ENCODE data around the gene SERPINE1.
"Not testable (repeated sequence)": the region's sequence is repeated elsewhere in the genome, so short reads cannot be mapped to it uniquely, and the experiment has no call there.

The SERPINE1 gene

DNA sequence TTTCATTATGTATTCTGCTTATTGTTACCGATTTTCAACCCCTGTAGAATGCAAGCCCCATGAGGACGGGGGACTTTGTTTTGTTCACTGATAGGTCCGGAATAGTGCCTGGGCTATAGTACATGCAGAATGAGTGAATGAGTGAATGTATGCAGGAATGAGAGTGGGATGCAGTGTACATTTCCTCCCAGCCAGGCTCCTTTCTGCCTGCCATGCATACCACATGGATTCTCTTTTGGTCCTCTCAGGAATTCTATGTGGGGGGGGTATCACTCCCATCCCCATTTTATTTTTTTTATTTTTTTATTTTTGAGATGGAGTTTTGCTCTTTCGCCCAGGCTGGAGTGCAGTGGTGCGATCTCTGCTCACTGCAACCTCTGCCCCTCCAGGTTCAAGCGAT is 24.9 kb upstream of the SERPINE1 start:
- DNase-seq = no peak

DNA sequence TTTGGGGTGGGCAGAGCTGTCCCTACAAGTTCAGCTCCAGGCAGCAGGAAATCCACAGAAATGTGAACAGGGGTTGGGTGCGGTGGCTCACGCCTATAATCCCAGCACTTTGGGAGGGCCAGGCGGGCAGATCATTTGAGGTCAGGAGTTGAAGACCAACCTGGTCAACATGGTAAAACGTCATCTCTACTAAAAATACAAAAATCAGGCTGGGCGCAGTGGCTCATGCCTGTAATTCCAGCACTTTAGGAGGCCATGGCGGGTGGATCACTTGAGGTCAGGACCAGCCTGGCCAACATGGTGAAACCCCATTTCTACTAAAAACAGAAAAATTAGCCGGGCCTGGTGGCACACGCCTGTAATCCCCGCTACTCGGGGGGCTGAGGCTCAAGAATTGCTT is 23.2 kb upstream of the SERPINE1 start:
- DNase-seq = not testable (repeated sequence)

DNA sequence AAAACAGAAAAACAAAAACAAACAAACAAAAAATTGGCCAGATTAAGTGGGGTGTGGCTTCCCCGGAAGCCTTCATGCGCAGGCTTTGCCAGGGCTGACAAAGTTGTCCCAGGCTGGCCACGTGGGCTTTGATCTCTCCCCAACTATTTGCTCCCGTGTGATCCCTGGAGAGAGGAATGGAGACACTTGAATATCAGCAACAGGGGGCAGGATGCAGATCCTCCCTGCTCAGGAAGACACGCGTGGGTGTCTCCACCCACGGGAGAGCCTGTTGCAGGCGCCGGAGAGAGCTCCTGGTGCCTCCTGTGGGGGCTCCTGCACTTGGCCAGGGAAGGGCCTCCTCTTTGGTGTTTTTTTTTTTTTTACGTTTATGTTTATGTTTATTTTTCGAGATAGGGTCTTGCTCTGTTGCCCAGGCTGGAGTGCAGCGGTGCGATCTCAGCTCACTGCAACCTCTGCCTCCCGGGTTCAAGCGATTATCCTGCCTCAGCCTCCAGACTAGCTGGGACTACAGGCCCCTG is 22.7 kb upstream of the SERPINE1 start:
- DNase-seq = no peak

DNA sequence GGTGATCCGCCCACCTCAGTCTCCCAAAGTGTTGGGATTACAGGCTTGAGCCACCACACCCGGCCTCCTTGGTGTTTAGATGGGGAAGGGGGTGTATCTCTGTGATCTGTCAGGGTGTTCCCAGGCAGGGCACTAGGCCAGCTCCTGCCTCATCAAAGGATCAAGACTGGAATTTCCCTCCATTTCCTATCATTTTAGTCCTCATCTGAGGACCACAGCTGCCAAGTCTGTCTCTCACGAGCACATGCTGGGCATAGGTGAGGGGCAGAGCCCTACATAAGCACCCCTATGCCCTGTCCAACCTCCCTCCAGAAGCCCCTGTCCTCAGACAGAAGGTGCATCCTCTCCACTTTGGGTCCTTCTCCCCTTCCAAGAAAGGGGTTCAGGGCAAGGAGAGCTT is 22.1 kb upstream of the SERPINE1 start:
- DNase-seq = no peak

DNA sequence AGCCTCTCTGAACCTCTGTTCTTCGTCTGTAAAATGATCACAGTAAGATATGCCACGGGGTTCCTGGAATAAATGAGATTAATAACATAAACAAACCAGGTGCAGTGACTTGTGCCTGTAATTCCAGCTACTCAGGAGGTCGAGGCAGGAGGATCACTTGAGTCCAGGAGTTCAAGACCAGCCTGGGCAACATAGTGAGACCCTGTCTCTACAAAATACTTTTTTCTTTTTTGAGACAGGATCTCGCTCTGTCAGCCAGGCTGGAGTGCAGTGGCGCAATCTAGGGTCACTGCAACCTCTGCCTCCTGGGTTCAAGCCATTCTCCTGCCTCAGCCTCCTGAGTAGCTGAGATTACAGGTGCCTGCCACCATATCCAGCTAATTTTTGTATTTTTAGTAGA is 21.7 kb upstream of the SERPINE1 start:
- DNase-seq = not testable (repeated sequence)

DNA sequence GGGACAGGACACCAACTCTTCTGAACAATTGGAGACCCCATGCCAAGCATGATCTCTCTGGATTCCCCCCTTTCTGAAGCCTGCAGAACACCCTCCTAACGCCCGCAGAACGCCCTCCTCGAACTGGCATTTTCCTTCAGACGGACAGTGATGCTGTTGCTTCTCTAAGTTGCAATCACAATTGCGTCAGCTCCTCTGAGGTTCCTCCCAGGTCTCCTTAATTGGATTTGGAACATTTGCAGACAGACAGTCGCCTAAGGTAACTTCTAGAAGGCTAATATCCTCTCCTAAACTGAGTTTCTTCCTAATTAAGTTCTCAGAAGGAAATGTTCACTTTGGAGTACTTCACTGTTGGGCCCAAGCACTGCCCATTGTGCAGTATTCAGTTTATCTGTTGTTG is 20.5 kb upstream of the SERPINE1 start:
- DNase-seq = no peak

DNA sequence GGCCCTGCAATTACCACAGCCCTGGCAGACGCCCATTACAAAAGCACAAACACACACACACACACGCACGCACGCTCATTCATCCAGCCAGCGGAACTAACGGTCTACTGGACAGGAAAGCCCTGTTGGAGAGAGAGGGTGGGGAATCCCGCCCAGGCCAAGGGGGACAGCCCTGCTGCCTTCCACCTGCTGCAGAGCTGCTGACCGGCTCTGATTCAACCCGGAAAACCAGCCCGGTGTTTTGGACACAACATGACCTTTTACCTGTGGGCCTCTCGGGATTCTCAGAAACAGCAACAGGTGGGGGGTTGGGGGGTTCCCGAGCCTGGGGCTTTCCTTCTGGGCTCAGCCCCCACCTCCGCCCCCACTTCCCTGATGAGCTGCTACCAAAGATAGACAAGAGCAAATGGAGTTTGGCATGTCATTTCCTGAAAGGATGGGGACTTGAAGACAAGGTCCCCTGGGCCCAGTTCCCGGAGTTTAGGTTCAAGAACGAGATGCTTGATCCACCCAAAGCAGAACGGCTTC is 18.5 kb upstream of the SERPINE1 start:
- DNase-seq = no peak

DNA sequence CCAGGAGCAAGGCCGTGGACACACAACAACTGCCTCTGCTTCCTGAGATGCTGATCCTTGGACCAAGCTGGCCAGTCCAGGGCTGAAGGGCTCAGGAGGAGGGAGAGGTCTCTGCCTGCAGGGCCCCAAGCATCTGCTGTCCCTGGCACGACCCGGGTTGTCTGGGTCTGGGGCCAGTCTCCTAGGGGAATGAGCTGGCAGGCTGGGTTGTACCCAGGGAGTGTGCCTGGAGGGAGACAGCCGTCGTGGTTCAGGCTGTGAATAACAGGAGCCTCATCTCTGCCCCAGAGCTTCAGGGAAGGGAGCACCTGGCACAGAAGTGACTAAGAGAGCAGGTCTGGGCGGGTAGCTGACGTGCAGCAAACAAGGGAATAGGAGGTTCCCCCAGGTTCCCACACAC is 17.9 kb upstream of the SERPINE1 start:
- no peak for DNase-seq

DNA sequence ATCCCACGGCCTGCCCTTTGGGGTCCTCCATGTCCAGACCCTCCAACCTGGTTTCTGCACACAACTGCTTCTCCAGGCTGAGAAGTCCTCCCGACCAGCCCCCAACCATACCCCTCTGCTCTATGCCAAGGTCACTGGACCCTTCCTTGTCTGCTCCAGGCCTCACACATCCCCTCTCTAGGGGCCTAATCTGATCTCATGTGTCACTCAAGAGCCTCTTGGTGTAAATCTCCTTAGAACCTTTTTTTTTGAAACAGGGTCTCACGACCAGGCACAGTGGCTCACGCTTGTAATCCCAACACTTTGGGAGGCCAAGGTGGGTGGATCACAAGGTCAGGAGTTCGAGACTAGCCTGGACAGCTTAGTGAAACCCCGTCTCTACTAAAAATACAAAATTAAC is 17.5 kb upstream of the SERPINE1 start:
- DNase-seq = no peak

DNA sequence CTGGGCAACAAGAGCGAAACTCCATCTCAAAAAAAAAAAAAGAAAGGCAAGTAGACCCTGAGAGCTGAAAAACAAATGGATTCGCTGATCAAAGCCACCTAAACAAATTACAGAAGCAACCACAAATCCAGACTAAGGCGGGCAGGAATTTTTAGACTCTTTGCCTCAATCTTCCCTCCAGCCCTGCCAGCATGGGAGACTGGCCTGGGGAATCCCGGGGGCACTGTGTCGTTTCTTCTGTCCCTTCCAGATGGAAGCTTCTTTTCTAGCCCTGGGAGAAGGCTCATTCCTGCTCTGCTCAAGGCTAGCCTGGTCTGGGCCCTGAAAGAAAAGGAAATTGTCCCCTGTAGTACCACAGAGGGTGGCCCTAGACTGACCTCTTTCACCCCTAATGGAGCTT is 15.6 kb upstream of the SERPINE1 start:
- DNase-seq = no peak

DNA sequence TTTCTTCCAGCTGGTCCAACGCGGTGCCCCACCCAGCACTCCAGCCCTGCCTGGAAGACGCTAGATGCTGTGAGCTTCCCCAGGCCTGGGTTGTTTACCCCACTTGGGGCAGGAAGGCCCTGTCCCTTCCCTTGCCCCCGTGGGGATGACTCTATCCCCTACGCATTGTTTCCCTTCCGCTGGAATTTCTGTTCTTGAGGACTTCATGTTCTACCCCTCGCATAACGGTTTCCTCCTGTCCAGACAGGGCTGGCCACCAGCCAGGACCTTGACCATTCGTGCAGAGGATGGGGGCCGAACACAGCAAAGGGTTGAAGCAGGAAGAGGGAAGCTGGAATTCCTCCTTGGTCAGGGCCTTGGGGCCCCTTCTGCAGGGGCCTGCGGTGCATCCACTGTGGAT is 14.7 kb upstream of the SERPINE1 start:
- no peak for DNase-seq

DNA sequence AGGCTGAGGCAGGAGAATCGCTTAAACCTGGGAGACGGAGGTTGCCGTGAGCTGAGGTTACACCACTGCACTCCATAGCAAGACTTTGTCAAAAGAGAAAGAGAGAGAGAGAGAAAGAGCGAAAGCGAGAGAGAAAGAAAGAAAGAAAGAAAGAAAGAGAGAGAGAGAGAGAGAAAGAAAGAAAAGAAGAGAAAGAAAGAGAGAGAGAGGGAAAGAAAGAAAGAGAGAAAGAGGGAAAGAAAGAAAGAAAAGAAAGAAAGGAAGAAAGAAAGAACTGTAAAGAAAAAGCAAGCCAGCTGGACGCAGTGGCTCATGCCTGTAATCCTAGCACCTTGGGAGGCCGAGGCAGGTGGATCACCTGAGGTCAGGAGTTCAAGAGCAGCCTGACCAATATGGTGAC is 13.8 kb upstream of the SERPINE1 start:
- DNase-seq = not testable (repeated sequence)

DNA sequence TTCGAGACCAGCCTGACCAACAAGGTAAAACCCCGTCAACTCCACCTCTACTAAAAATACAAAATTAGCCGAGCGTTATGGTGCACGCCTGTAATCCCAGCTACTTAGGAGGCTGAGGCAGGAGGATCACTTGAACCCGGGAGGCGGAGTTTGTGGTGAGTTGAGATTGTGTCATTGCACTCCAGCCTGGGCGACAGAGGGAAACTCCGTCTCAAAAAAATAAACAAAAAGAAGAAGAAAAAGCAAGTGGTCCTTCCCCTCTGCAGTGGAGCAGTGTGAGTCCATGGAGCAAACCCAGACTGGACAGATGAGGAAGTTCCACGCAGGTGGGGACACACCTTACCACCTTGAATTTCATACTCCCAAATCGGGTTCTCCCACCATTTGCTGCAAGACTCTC is 13.1 kb upstream of the SERPINE1 start:
- DNase-seq = no peak

DNA sequence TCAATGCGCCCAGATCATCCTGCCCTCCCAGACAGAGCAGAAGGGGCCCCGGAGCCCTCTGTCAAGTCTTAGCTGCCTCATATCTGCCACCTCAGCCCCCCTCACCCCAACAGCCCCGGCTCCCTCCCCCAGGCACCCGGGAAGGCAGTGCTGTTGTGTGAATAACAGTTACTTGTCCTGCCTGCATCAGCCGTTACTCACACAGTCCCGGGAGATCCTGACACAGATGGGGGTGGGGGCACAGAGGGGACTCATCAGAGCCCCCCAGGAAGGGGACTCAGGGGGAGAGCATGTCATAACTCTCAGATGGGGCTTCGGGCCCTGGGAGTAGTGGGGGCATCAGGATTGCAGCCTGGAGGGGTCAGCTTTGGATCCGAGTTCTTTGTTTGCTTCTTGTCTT is 12.4 kb upstream of the SERPINE1 start:
- no peak for DNase-seq

DNA sequence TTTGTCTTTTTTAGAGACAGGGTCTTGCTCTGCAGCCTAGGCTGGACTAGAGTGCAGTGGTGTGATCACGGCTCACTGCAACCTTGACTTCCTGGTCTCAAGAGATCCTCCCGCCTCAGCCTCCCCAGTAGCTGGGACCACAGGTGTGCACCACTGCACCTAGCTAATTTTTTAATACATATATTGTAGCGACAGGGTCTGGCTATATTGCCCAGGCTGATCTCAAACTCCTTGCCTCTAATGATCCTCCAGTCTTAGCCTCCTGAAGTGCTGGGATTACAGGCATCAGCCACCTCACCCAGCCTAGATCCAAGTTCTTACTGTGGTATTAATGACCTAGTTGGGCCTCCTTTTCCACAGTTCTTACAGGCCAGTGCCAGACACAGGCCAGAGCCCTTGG is 11.7 kb upstream of the SERPINE1 start:
- DNase-seq = no peak

DNA sequence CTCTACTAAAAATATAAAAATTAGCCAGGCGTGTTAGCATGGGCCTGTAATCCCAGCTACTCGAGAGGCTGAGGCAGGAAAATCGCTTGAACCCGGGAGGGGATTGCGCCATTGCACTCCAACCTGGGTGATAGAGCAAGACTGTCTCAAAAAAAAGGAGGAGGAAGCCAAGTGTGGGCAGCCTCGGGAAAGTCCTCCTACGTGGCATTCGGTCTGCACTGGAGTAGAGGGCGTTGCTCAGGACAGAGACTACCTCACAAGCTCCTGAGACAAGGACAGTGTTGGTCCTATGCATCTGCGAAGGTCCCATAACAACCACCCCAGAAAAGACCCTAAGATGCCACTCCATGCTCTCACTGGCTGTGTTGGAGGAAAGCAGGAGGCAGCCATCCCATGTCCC is 10.0 kb upstream of the SERPINE1 start:
- DNase-seq = no peak

DNA sequence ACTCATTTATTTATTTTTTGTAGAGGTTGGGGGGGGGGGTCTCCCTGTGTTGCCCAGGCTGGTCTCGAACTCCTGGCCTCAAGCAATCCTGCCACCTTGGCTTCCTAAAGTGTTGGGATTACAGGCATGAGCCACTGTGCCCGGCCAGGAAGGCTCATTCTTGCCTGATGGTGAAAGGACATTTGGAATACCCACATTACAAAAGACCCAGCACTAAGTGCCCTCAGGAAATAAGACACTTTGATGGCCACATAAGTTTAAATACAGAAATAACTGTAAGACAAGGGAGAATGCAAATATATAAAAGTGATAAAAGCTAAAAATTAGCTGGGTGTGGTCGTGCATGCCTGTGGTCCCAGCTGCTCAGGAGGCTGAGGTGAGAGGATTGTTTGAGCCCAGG is 8.0 kb upstream of the SERPINE1 start:
- no peak for DNase-seq

DNA sequence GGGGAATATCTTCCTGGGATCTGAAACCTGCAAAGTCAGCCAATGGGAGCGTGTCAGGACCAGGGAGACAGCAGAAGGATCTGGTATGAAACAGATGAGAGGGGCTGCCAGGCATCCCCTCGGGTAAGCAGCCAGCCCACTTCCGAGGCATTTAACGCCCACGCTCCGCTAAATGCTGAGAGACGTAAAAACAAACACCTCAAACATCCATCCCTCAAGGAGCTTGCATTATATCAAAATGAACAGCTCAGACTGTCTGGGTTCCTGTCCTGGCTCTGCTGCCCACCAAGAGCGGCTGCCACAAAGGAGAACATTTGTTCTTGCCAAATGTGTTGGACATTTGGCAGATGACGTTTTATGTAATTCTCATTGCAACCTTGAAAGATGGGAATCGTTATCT is 7.0 kb upstream of the SERPINE1 start:
- no peak for DNase-seq

DNA sequence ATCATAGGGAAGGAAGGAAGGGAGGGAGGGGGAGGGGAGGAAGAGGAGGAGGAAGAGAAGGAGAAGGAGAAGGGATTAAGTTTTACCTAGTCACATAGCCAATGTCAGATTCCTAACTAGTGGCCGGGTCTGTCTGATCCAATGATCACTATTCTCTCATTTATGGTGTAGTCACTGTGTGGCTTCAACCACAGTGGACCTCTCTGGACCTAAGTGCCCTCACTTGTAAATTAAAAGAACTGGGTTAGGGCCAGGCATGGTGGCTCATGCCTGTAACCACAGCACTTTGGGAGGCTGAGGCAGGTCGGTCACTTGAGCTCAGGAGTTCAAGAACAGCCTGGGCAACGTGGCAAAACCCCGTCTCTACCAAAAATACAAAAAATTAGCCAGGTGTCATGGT is 6.6 kb upstream of the SERPINE1 start:
- no peak for DNase-seq

DNA sequence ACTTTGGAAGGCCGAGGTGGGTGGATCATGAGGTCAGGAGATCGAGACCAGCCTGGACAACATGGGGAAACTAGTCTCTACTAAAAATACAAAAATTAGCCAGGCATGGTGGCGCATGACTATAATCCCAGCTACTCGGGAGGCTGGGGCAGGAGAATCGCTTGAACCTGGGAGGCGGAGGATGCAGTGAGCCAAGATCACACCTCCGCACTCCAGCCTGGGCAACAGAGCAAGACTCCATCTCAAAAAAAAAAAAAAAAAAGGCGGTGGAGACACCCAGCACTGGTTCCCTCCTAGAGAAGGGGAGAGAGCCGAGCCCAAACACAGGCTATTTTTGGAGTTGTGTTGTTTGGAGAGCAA is 5.3 kb upstream of the SERPINE1 start:
- not testable (repeated sequence) for DNase-seq

DNA sequence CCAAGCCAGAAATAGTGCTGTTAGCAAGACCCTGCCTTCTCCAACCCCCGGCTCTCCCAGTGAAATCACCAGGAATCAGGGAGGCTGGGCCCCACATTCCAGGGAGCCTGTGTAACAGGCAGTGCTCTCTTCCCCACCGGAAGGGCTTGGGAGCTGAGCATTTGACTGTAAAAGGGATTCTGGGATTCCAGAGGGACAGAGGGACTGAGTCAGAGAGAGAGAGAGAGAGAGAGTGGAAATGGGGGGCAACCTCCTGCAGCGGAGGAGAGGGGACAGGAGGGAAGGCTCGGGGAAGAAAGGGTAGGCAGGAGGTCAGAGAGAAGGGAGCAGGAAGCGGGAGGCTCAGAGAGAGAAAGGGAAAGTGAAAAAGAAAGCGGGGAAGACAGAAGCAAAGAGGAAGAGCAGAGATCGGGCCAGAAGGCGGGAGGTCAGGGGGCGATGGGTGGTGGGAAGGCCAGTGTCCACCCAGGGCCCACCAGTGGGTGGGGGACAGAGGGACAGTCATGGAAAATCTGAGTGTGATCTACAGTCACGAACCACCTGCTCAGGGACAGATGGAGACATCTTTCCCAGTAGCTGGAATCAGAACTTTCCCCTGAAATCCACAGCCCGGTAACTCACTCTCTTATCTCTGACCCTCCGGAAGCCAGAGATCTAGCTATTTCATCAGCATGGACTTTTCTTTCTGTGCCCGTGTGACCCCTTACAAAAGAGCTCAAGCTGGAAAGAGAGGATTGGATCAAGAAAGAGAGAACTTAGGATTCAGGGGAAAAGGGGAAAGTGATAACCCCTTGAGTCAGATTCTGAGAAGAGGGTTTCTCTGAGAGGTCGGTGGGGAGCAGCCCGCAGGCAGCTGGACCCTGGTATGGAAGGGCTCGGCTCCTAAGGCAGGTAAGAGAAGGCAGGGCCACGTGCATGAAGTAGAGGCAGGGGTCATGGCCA is 4.6 kb upstream of the SERPINE1 start:
- DNase-seq = peak; percentile 98

DNA sequence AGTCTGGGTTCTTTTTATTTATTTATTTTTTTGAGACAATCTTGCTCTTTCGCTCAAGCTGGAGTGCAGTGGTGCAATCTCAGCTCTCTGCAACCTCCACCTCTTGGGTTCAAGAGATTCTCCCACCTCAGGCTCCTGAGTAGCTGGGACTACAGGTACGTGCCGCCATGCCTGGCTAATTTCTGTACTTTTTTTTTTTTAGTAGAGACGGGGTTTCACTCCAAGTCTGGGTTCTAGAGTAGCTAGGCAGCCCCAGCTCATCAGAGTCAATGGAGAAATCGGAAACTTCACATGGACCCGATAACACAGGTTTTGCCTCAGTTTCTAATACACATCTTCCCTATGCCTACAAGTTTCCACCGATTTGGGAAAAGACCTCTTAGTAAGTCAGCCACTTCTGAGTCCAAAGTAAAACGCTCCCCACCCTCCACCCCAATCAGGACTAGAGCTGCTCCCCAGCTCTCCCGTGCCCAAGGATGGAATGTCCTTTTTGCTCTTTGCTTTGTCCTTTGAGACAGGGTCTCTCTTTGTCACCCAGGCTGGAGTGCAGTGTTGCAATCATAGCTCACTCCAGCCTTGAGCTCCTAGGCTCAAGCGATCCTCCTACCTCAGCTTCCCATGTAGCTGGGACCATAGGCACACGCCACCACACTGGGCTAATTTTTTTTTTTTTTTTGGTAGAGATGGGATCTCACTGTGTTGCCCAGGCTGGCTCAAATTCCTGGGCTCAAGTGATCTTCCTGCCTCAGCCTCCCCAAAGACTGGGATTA is 3.8 kb upstream of the SERPINE1 start:
- no peak for DNase-seq

DNA sequence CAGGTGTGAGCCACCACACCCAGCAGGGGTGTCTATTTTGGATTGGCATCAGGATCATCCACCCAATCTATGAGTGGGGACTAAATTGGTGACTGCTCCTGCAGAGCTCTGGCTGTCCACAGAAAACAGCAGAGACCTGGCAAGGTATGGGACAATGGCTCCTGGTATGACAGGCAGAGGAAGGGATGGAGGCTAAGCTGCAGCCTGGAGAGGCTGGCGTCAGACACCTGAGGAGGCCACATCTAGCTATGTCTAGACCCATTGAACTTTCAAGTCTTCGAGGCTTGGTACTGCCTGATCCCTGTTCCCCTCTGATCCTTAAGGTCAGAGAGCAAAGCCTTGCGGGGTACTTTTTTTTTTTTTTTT is 3.2 kb upstream of the SERPINE1 start:
- DNase-seq = no peak
